HepG2 (cell line): ENCODE data around the gene PYGB. TPM values are rescaled to one million over a fixed set of nuclear protein-coding genes. Genes with fewer than 3 reads are reported as not detected.

Experiments used
- ATAC-seq: fragments of 200-7000 bp; cut with Tn5 transposase; 3 replicates; pipeline ENCODE4 v1.9.1; 2020; ENCODE audit warnings: mild to moderate bottlenecking, moderate library complexity
- BruUV-seq: library from RNA; stranded (reverse); fragments of 400-500 nt; replicated peaks from 2 replicates; lab custom pipeline; 2021; lab: Mats Ljungman, UMichigan
- CTCF ChIA-PET: fragments of 300-600 bp; formaldehyde crosslinking; extraction: SDS; loops from one replicate; lab custom pipeline; 2021; ENCODE audit warnings: low total read pairs, inconsistent platforms, low intra/inter-chr PET ratio; lab: Yijun Ruan, JAX
- POLR2A ChIA-PET: fragments of 350-600 bp; sonication (Branson Sonifier 250); formaldehyde crosslinking; loops from one replicate; lab custom pipeline; 2020; ENCODE audit warnings: antibody characterized with exemption, inconsistent platforms; lab: Yijun Ruan, JAX
- DNase-seq: peaks from one replicate; pipeline ENCODE4 v3.0.0-alpha.2; 2015; ENCODE audit warnings: low spot score
- FAIRE-seq: peaks from 3 replicates; lab custom pipeline; 2011; peaks lifted over from hg19 to GRCh38; lab: Jason Lieb, UNC
- H2AFZ ChIP-seq: one replicate; pipeline ENCODE4 v1.6.1; 2011; ENCODE audit warnings: low read length, inconsistent platforms
- H3K27ac ChIP-seq: fragments of 300-600 bp; 3 replicates; pipeline ENCODE4 v1.8.0; 2011; ENCODE audit warnings: mixed run types, mild to moderate bottlenecking, mixed read lengths, low read length, inconsistent platforms; ENCODE audit not compliant: insufficient read depth; ENCODE audit errors: extremely low read length
- H3K27me3 ChIP-seq, 2 experiments: fragments of 200-600 bp in 1 of 2; 2 replicates in 1 of 2; 3 replicates in 1 of 2; pipeline versions ENCODE4 v1.6.0 to v1.8.0; 2011; ENCODE audit warnings: low read length in 2 of 2, mild to moderate bottlenecking in 2 of 2, moderate library complexity in 2 of 2, inconsistent platforms in 1 of 2; ENCODE audit not compliant: insufficient read depth in 2 of 2, control insufficient read depth in 1 of 2
- H3K36me3 ChIP-seq, 2 experiments: fragments of 200-600 bp in 1 of 2; replicated peaks in 1 of 2; 2 replicates in 1 of 2; 3 replicates in 1 of 2; pipeline versions ENCODE4 v1.5.1 to v1.8.0; 2011; ENCODE audit warnings: low read length in 2 of 2, inconsistent platforms in 1 of 2; ENCODE audit not compliant: insufficient read depth in 2 of 2, control insufficient read depth in 1 of 2
- H3K4me1 ChIP-seq: 2 replicates; pipeline ENCODE4 v1.5.1; 2012; ENCODE audit warnings: low read length, inconsistent platforms; ENCODE audit not compliant: insufficient read depth
- H3K4me2 ChIP-seq: 2 replicates; pipeline ENCODE4 v1.6.0; 2011; ENCODE audit warnings: low read depth, low read length, inconsistent platforms
- H3K4me3 ChIP-seq, 3 experiments: fragments of 200-600 bp in 1 of 3; sonication (generic), shearing (Covaris generic) in 1 of 3; replicated peaks in 1 of 3; 2 replicates each; pipeline ENCODE4 v1.5.1; 2011 to 2016; ENCODE audit warnings: low read length in 3 of 3, inconsistent platforms in 2 of 3, low read depth in 2 of 3, mild to moderate bottlenecking in 2 of 3, control low read depth in 1 of 3, mixed read lengths in 1 of 3; ENCODE audit not compliant: insufficient read depth in 1 of 3
- H3K79me2 ChIP-seq: one replicate; pipeline ENCODE4 v1.6.1; 2011; ENCODE audit warnings: low read length, inconsistent platforms; ENCODE audit not compliant: insufficient read depth
- H3K9ac ChIP-seq: 2 replicates; pipeline ENCODE4 v1.6.0; 2011; ENCODE audit warnings: mild to moderate bottlenecking, low read depth, low read length, inconsistent platforms; ENCODE audit not compliant: insufficient read depth
- H3K9me3 ChIP-seq: 2 replicates; pipeline ENCODE4 v1.5.1; 2012; ENCODE audit warnings: mild to moderate bottlenecking, low read length
- H4K20me1 ChIP-seq: 2 replicates; pipeline ENCODE4 v1.6.0; 2011; ENCODE audit warnings: inconsistent platforms, mild to moderate bottlenecking, low read length, moderate library complexity; ENCODE audit not compliant: insufficient read depth
- CBX5 ChIP-seq: sonication (generic); formaldehyde crosslinking; IDR thresholded peaks from 2 replicates; pipeline ENCODE4 v1.4.0; 2020; ENCODE audit warnings: missing genetic modification reagents, borderline replicate concordance
- EHMT2 ChIP-seq: fragments of 200-600 bp; sonication (generic); IDR thresholded peaks from 2 replicates; pipeline ENCODE4 v1.7.0; 2017; ENCODE audit warnings: antibody characterized with exemption, low read depth, low read length, borderline replicate concordance
- GFI1 ChIP-seq: sonication (generic); formaldehyde crosslinking; IDR thresholded peaks from 2 replicates; pipeline ENCODE4 v1.5.0; 2020; ENCODE audit warnings: missing genetic modification reagents, mild to moderate bottlenecking, borderline replicate concordance
- MED13 ChIP-seq: sonication (generic); formaldehyde crosslinking; IDR thresholded peaks from 2 replicates; pipeline ENCODE4 v1.5.0; 2020; ENCODE audit warnings: missing genetic modification reagents
- NBN ChIP-seq: fragments of 450-650 bp; conservative IDR thresholded peaks from 2 replicates; pipeline ENCODE4 v1.6.1; 2017
- NFE2L2 ChIP-seq: fragments of 150-350 bp; IDR thresholded peaks from 2 replicates; pipeline ENCODE4 v1.6.1; 2014; ENCODE audit warnings: low read length
- NONO ChIP-seq, 2 experiments: fragments of 450-650 bp in 1 of 2; sonication (generic) in 1 of 2; formaldehyde crosslinking in 1 of 2; IDR thresholded peaks in 1 of 2; conservative IDR thresholded peaks in 1 of 2; 2 replicates each; pipeline versions ENCODE4 v1.6.1 to v1.8.0; 2017 to 2022; ENCODE audit warnings: mild to moderate bottlenecking in 1 of 2, missing genetic modification reagents in 1 of 2, moderate library complexity in 1 of 2
- SOX6 ChIP-seq, 2 experiments: fragments of 450-650 bp in 1 of 2; sonication (generic) in 1 of 2; formaldehyde crosslinking in 1 of 2; IDR thresholded peaks; 2 replicates each; pipeline versions ENCODE4 v1.4.0 to v1.6.1; 2017 to 2020; ENCODE audit warnings: antibody characterized with exemption in 1 of 2, mild to moderate bottlenecking in 1 of 2, missing genetic modification reagents in 1 of 2
- SRSF4 ChIP-seq: fragments of 200-400 bp; formaldehyde crosslinking; IDR thresholded peaks from one replicate; pipeline ENCODE4 v1.6.1; 2018; ENCODE audit warnings: mild to moderate bottlenecking, low read depth, low read length, moderate library complexity; ENCODE audit not compliant: poor library complexity, severe bottlenecking
- YEATS4 ChIP-seq: sonication (generic); formaldehyde crosslinking; IDR thresholded peaks from 2 replicates; pipeline ENCODE4 v1.4.0; 2020; ENCODE audit warnings: missing genetic modification reagents, borderline replicate concordance
- ZNF891 ChIP-seq: sonication (generic); formaldehyde crosslinking; IDR thresholded peaks from 2 replicates; pipeline ENCODE4 v1.5.0; 2020; ENCODE audit warnings: mild to moderate bottlenecking, missing genetic modification reagents
- WGBS: methylation state at CpG from one replicate; pipeline ENCODE4 v1.1.6; 2017; ENCODE audit warnings: low lambda C conversion rate; 5-methylcytosine and 5-hydroxymethylcytosine counted together
- in situ Hi-C: cut with HindIII; loops from 2 replicates; pipeline ENCODE4 v1.10.0; 2017; ENCODE audit warnings: low pct_unique_long_range_greater_than_20kb; ENCODE audit not compliant: extremely low pct_ligation_motif_present
- intact Hi-C: fragments of 100-400 bp; cut with micrococcal nuclease; formaldehyde crosslinking; loops from one replicate; pipeline ENCODE4 v1.10.0; 2022; ENCODE audit not compliant: unreplicated experiment
- polyA plus RNA-seq, 8 experiments: library from polyadenylated mRNA; depleted of rRNA in 3 of 8; stranded (reverse) in 7 of 8; unstranded in 1 of 8; fragments of >200 nt; fragmentation: Illumina TruSeq in 4 of 8; extraction: Trizol in 4 of 8; gene quantifications; 2 replicates each; pipeline versions ENCODE4 v1.2.1 to v1.2.3, GENCODE V29; 2011 to 2016; ENCODE audit warnings: low read depth in 4 of 8, missing spikeins in 1 of 8, mixed read lengths in 1 of 8; ENCODE audit not compliant: insufficient read depth in 1 of 8
- total RNA-seq, 5 experiments: library from RNA; depleted of rRNA; stranded (reverse); fragments of >200 nt; fragmentation: Illumina TruSeq; extraction: Trizol; gene quantifications; 2 replicates each; pipeline ENCODE4 v1.2.3, GENCODE V29; 2016; ENCODE audit warnings: low read depth in 1 of 5
- TF ChIP-seq, protein P1 (sequence below): IDR thresholded peaks from 2 replicates; pipeline ENCODE4 v1.6.1; 2012; ENCODE audit warnings: inconsistent platforms
- TF ChIP-seq, protein P2 (sequence below), 2 experiments: fragments of 450-650 bp in 1 of 2; sonication (generic) in 1 of 2; formaldehyde crosslinking in 1 of 2; IDR thresholded peaks; 2 replicates each; pipeline versions ENCODE4 v1.6.1 to v1.8.0; 2016 to 2022; ENCODE audit warnings: antibody characterized with exemption in 1 of 2, mild to moderate bottlenecking in 1 of 2, missing genetic modification reagents in 1 of 2

The PYGB gene
- total and polyA plus RNA-seq, 2 of the 13 experiments (the other 11 are each of a cell fraction or from before 2014, with no cell fraction given) = 24.2 to 86.3 TPM

DNA sequence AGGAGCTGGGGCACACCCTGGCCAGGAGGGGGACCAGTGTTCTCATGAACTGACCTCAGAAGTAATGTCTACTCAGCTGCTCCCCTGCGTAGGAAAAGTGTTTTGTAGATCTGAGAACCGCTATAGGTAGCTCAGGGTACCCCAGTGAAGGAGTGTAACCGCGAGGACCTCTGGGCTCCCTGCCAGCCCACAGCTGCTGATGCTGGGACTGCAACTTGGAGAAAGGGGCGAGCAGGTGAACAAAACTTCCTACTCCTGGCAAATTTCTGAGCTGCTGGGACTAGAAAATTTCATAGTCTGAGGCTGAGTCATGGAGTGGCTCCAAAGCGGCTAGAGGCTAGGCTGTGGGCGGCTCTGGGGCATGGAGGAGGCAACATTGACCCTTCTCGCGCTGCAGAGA is 51.9 kb downstream of the PYGB start:
- no TSS peak for BruUV-seq
- 0 out of 2 replicates have a peak, but pooled peaks cover under 1% of the 10 kb centered on the region for H3K4me1 ChIP-seq
- H3K79me2 ChIP-seq = no peaks in the 10 kb centered on the region
- FAIRE-seq = no peak
- H3K4me2 ChIP-seq = no peak overlapping the region
- POLR2A ChIA-PET = interaction anchor here (3.2 to 3.6 kb wide), 2 partner anchors 9 to 99 kb away, joined by 11 to 20 read pairs; no protein-coding TSS in a partner anchor
- H2AFZ ChIP-seq = no peak overlapping the region
- CTCF ChIA-PET = no interaction called here
- in situ Hi-C loops (loop anchor here (5.0 to 25.0 kb wide), 3 partner anchors 97 to 362 kb away; partner anchors contain the start of gene APMAP), intact Hi-C loops (loop anchor here (10.0 kb wide), 1 partner anchor 95 kb away; the partner anchor contains the start of gene ABHD12)
- no peak overlapping the region for H3K27ac ChIP-seq
- no peaks in the 10 kb centered on the region for H3K9me3 ChIP-seq
- ATAC-seq = no peak; the same call in 2 of the 3 replicates
- H3K27me3 ChIP-seq = no peaks in the 10 kb centered on the region
- peaks cover 25 to 27% of the 10 kb centered on the region in 2 experiments for H3K36me3 ChIP-seq
- WGBS = 97% methylated on average over 9 of the region's 9 CpGs
- no peak overlapping the region for H3K4me3 ChIP-seq
- no peak overlapping the region for H3K9ac ChIP-seq
- H4K20me1 ChIP-seq = no peaks in the 10 kb centered on the region
- DNase-seq = no peak
- TF ChIP-seq SOX6 (IDR thresholded peaks at IDR 0.05) (no peak), SOX6 (CRISPR knock-in tag; IDR thresholded peaks at IDR 0.05) (no peak), EHMT2 (no peak), CBX5 (CRISPR knock-in tag) (no peak), NFE2L2 (no peak), NONO (IDR thresholded peaks at IDR 0.05) (no peak), NONO (CRISPR knock-in tag; conservative IDR thresholded peaks at IDR 0.05) (no peak), YEATS4 (CRISPR knock-in tag) (no peak), NBN (no peak), ZNF891 (CRISPR knock-in tag) (no peak), GFI1 (CRISPR knock-in tag) (no peak), SRSF4 (no peak), MED13 (CRISPR knock-in tag) (no peak)
- TF ChIP-seq, protein P1, sequence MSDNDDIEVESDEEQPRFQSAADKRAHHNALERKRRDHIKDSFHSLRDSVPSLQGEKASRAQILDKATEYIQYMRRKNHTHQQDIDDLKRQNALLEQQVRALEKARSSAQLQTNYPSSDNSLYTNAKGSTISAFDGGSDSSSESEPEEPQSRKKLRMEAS = no peak
- TF ChIP-seq, protein P2, sequence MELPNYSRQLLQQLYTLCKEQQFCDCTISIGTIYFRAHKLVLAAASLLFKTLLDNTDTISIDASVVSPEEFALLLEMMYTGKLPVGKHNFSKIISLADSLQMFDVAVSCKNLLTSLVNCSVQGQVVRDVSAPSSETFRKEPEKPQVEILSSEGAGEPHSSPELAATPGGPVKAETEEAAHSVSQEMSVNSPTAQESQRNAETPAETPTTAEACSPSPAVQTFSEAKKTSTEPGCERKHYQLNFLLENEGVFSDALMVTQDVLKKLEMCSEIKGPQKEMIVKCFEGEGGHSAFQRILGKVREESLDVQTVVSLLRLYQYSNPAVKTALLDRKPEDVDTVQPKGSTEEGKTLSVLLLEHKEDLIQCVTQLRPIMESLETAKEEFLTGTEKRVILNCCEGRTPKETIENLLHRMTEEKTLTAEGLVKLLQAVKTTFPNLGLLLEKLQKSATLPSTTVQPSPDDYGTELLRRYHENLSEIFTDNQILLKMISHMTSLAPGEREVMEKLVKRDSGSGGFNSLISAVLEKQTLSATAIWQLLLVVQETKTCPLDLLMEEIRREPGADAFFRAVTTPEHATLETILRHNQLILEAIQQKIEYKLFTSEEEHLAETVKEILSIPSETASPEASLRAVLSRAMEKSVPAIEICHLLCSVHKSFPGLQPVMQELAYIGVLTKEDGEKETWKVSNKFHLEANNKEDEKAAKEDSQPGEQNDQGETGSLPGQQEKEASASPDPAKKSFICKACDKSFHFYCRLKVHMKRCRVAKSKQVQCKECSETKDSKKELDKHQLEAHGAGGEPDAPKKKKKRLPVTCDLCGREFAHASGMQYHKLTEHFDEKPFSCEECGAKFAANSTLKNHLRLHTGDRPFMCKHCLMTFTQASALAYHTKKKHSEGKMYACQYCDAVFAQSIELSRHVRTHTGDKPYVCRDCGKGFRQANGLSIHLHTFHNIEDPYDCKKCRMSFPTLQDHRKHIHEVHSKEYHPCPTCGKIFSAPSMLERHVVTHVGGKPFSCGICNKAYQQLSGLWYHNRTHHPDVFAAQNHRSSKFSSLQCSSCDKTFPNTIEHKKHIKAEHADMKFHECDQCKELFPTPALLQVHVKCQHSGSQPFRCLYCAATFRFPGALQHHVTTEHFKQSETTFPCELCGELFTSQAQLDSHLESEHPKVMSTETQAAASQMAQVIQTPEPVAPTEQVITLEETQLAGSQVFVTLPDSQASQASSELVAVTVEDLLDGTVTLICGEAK (IDR thresholded peaks at IDR 0.05) = no peak
- TF ChIP-seq, protein P2 (CRISPR knock-in tag; IDR thresholded peaks at IDR 0.05) = no peak
